K562 (cell line): ENCODE data around the gene STK16. TPM values are rescaled to one million over a fixed set of nuclear protein-coding genes. Genes with fewer than 3 reads are reported as not detected.

ENCODE experiments used
- ATF1 ChIP-seq, 2 experiments: fragments of 450-650 bp in 1 of 2; IDR thresholded peaks; 2 replicates each; pipeline ENCODE4 v1.6.1; 2016; ENCODE audit warnings: missing compliant biosample characterization in 1 of 2, missing genetic modification characterization in 1 of 2
- FOSL1 ChIP-seq: fragments of 200-800 bp; sonication (Bioruptor generic); conservative IDR thresholded peaks from 2 replicates; pipeline ENCODE4 v1.6.1; 2016; ENCODE audit warnings: missing genetic modification characterization, missing compliant biosample characterization
- FOXJ3 ChIP-seq: sonication (generic); formaldehyde crosslinking; IDR thresholded peaks from 2 replicates; pipeline ENCODE4 v1.4.0; 2020; ENCODE audit warnings: mild to moderate bottlenecking, missing genetic modification reagents
- HDAC1 ChIP-seq, 2 experiments: fragments of 450-650 bp; IDR thresholded peaks; 2 replicates each; pipeline ENCODE4 v1.6.1; 2016 to 2017; ENCODE audit warnings: inconsistent platforms in 1 of 2, mild to moderate bottlenecking in 1 of 2, moderate library complexity in 1 of 2
- MAFK ChIP-seq: IDR thresholded peaks from 2 replicates; pipeline ENCODE4 v1.6.1; 2011; ENCODE audit warnings: low read length, improper control_type of control experiment
- MYNN ChIP-seq, 2 experiments: sonication (generic); formaldehyde crosslinking in 1 of 2; IDR thresholded peaks; 2 replicates each; pipeline versions ENCODE4 v1.5.0 to v1.6.1; 2016 to 2020; ENCODE audit warnings: antibody characterized with exemption in 1 of 2, missing genetic modification reagents in 1 of 2
- NBN ChIP-seq: fragments of 450-650 bp; IDR thresholded peaks from 2 replicates; pipeline ENCODE4 v1.6.1; 2016; ENCODE audit warnings: low read depth, mild to moderate bottlenecking
- TCF15 ChIP-seq: fragments of 250-450 bp; sonication (Bioruptor Pico); IDR thresholded peaks from 2 replicates; pipeline ENCODE4 v1.8.0; 2022; ENCODE audit warnings: moderate library complexity, mild to moderate bottlenecking, inconsistent platforms
- TGIF2 ChIP-seq: sonication (generic); formaldehyde crosslinking; IDR thresholded peaks from 2 replicates; pipeline ENCODE4 v1.8.1; 2022; ENCODE audit warnings: mild to moderate bottlenecking, missing genetic modification reagents, moderate library complexity
- TSC22D4 ChIP-seq: fragments of 450-650 bp; IDR thresholded peaks from 2 replicates; pipeline ENCODE4 v1.6.1; 2016; ENCODE audit warnings: missing genetic modification characterization, missing biosample characterization, control low read depth
- ZBTB17 ChIP-seq: fragments of 450-650 bp; formaldehyde crosslinking; IDR thresholded peaks from 2 replicates; pipeline ENCODE4 v1.4.0; 2020; ENCODE audit warnings: mild to moderate bottlenecking
- ZBTB7A ChIP-seq: IDR thresholded peaks from 2 replicates; pipeline ENCODE4 v1.6.1; 2011; ENCODE audit warnings: low read depth, mild to moderate bottlenecking, low read length, moderate library complexity, borderline replicate concordance; ENCODE audit not compliant: control insufficient read depth
- ZNF224 ChIP-seq: sonication (generic); formaldehyde crosslinking; IDR thresholded peaks from 2 replicates; pipeline ENCODE4 v1.8.0; 2022; ENCODE audit warnings: mild to moderate bottlenecking, missing genetic modification reagents
- ZNF23 ChIP-seq: fragments of 250-450 bp; sonication (Bioruptor Pico); IDR thresholded peaks from 2 replicates; pipeline ENCODE4 v1.4.0; 2020; ENCODE audit warnings: mild to moderate bottlenecking
- ZNF449 ChIP-seq: fragments of 250-450 bp; sonication (Bioruptor Pico); IDR thresholded peaks from 2 replicates; pipeline ENCODE4 v1.8.0; 2022; ENCODE audit warnings: moderate library complexity, mild to moderate bottlenecking, inconsistent platforms
- ZNF695 ChIP-seq: fragments of 450-650 bp; formaldehyde crosslinking; IDR thresholded peaks from 2 replicates; pipeline ENCODE4 v1.4.0; 2020; ENCODE audit warnings: mild to moderate bottlenecking, moderate library complexity
- polyA plus RNA-seq, 8 experiments: library from polyadenylated mRNA; depleted of rRNA in 4 of 8; stranded (reverse) in 5 of 8; unstranded in 3 of 8; fragments of >200 nt; fragmentation: Nextera tagmentation in 2 of 8; fragmentation: Illumina TruSeq in 1 of 8; extraction: Ambion mirVana in 2 of 8; extraction: Trizol in 1 of 8; gene quantifications; 2 replicates each; pipeline versions ENCODE4 v1.2.1 to v1.2.3, GENCODE V29; 2011 to 2014; ENCODE audit warnings: inconsistent platforms in 1 of 8, missing spikeins in 1 of 8
- total RNA-seq, 7 experiments: library from RNA; depleted of rRNA in 6 of 7; stranded (reverse); fragments of >200 nt in 6 of 7; fragmentation: Illumina TruSeq in 2 of 7; extraction: Trizol in 2 of 7; gene quantifications; 2 replicates each; pipeline versions ENCODE4 v1.2.1 to v1.2.3, GENCODE V29; 2011 to 2021; ENCODE audit warnings: low replicate concordance in 1 of 7
- TF ChIP-seq, protein P1 (sequence below): fragments of 450-650 bp; IDR thresholded peaks from 2 replicates; pipeline ENCODE4 v1.6.1; 2014; ENCODE audit warnings: low read depth, mild to moderate bottlenecking, moderate library complexity, borderline replicate concordance
- TF ChIP-seq, protein P2 (sequence below), 2 experiments: fragments of 150-350 bp in 1 of 2; IDR thresholded peaks; 2 replicates each; pipeline ENCODE4 v1.6.1; 2012 to 2016; ENCODE audit warnings: low read depth in 2 of 2, low read length in 2 of 2, mild to moderate bottlenecking in 1 of 2, moderate library complexity in 1 of 2
- TF ChIP-seq, protein P3 (sequence below), 2 experiments: fragments of 450-650 bp; IDR thresholded peaks; 2 replicates each; pipeline ENCODE4 v1.6.1; 2016

The STK16 gene
- total and polyA plus RNA-seq, 9 of the 15 experiments (the other 6 are each of a cell fraction or from before 2014, with no cell fraction given), result 5.4 to 36.2 (median 17.8) TPM

DNA sequence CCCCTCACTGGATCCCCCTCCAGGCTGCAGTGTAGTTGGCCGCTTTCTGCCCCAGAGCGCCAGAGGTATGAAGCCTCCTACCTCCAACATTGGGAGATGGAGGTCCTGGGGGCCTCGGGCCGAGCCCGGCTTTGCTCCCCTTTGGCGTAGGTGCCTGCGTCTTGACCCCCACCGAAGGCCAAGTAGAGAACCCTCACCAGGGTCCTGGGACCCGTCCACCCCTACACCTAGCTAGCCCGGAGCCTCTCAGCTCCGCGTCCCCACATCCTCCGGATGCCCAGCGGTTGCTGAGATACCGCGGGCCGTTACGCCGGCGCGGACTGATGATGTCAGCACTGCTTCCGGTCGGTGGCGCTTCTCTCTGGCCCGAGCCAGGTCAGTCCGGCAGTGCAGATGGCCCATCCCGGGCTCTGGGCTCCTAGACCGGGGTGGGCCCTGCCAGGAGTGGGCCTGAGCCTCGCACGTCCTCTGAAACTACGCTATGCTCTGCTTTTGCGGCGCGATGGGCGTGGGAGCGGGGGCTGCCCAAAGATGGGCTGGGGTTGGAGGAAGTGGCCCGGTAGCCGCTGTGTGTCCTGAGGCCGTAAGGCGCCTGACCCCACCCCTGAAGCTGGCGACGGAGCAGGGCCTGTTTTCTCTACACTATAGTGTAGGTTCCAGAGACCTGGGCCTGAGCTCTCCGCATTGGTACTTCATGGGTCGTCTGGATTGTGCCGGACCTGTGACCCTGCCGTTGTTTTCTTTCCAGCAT is at the start of gene STK16, which contains the start of gene GLB1L (continued):
- TF ChIP-seq, protein P1, sequence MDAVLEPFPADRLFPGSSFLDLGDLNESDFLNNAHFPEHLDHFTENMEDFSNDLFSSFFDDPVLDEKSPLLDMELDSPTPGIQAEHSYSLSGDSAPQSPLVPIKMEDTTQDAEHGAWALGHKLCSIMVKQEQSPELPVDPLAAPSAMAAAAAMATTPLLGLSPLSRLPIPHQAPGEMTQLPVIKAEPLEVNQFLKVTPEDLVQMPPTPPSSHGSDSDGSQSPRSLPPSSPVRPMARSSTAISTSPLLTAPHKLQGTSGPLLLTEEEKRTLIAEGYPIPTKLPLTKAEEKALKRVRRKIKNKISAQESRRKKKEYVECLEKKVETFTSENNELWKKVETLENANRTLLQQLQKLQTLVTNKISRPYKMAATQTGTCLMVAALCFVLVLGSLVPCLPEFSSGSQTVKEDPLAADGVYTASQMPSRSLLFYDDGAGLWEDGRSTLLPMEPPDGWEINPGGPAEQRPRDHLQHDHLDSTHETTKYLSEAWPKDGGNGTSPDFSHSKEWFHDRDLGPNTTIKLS, result peak; percentile 44; the same call in 1 of the 2 replicates
- TF ChIP-seq ZNF449 (CRISPR knock-in tag) (no peak), MAFK (no peak), MYNN (IDR thresholded peaks at IDR 0.05) (no peak), MYNN (CRISPR knock-in tag; IDR thresholded peaks at IDR 0.05) (no peak), ZNF224 (CRISPR knock-in tag) (no peak), FOXJ3 (CRISPR knock-in tag) (no peak), ZNF695 (CRISPR knock-in tag) (no peak), FOSL1 (tag) (no peak), NBN (peak; percentile 43; the same call in 1 of the 2 replicates), TSC22D4 (tag) (no peak), HDAC1 (IDR thresholded peaks at IDR 0.05) (peak in 1 of 2 experiments; percentile 82; a peak in 2 of 4 replicates), TCF15 (CRISPR knock-in tag) (no peak), ZNF23 (CRISPR knock-in tag) (no peak), TGIF2 (no peak), ZBTB17 (CRISPR knock-in tag) (peak; percentile 85), ZBTB7A (peak; percentile 37; the same call in 1 of the 2 replicates), ATF1 (CRISPR knock-in tag; IDR thresholded peaks at IDR 0.05) (peak; percentile 85), ATF1 (tag; IDR thresholded peaks at IDR 0.05) (peak; percentile 98)
- TF ChIP-seq, protein P2, sequence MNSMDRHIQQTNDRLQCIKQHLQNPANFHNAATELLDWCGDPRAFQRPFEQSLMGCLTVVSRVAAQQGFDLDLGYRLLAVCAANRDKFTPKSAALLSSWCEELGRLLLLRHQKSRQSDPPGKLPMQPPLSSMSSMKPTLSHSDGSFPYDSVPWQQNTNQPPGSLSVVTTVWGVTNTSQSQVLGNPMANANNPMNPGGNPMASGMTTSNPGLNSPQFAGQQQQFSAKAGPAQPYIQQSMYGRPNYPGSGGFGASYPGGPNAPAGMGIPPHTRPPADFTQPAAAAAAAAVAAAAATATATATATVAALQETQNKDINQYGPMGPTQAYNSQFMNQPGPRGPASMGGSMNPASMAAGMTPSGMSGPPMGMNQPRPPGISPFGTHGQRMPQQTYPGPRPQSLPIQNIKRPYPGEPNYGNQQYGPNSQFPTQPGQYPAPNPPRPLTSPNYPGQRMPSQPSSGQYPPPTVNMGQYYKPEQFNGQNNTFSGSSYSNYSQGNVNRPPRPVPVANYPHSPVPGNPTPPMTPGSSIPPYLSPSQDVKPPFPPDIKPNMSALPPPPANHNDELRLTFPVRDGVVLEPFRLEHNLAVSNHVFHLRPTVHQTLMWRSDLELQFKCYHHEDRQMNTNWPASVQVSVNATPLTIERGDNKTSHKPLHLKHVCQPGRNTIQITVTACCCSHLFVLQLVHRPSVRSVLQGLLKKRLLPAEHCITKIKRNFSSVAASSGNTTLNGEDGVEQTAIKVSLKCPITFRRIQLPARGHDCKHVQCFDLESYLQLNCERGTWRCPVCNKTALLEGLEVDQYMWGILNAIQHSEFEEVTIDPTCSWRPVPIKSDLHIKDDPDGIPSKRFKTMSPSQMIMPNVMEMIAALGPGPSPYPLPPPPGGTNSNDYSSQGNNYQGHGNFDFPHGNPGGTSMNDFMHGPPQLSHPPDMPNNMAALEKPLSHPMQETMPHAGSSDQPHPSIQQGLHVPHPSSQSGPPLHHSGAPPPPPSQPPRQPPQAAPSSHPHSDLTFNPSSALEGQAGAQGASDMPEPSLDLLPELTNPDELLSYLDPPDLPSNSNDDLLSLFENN (IDR thresholded peaks at IDR 0.05; ENCODE audit: low read depth in 2 of 2, low read length in 2 of 2), result no peak
- TF ChIP-seq, protein P3, sequence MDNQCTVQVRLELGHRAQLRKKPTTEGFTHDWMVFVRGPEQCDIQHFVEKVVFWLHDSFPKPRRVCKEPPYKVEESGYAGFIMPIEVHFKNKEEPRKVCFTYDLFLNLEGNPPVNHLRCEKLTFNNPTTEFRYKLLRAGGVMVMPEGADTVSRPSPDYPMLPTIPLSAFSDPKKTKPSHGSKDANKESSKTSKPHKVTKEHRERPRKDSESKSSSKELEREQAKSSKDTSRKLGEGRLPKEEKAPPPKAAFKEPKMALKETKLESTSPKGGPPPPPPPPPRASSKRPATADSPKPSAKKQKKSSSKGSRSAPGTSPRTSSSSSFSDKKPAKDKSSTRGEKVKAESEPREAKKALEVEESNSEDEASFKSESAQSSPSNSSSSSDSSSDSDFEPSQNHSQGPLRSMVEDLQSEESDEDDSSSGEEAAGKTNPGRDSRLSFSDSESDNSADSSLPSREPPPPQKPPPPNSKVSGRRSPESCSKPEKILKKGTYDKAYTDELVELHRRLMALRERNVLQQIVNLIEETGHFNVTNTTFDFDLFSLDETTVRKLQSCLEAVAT (IDR thresholded peaks at IDR 0.05), result peak in 1 of 2 experiments; percentile 89; a peak in 3 of 4 replicates
